C4-2B (cell line): ENCODE measurements around the gene TSSC4.

Experiments used
- H3K27ac ChIP-seq: fragments of 450-650 bp; 2 replicates; pipeline ENCODE4 v1.5.1; 2017
- CTCF ChIP-seq: fragments of 450-650 bp; conservative IDR thresholded peaks from 2 replicates; pipeline ENCODE4 v1.5.1; 2017; ENCODE audit warnings: mild to moderate bottlenecking
- ZFX ChIP-seq: fragments of 450-650 bp; IDR thresholded peaks from 2 replicates; pipeline ENCODE4 v1.6.1; 2017

Gene TSSC4

GRCh38 chr11:2408671-2409070, 8.1 kb downstream of the TSSC4 start:
- TF ChIP-seq ZFX (no peak), CTCF (no peak)
- H3K27ac ChIP-seq: no peak overlapping the region

- no peak for TF ChIP-seq CTCF
- TF ChIP-seq ZFX: no peak
- no peak overlapping the region for H3K27ac ChIP-seq
Observed at GRCh38 chr11:2409126-2409525, 8.6 kb downstream of the TSSC4 start.

GRCh38 chr11:2409611-2410468, 9.3 kb downstream of the TSSC4 start:
- TF ChIP-seq ZFX (no peak), CTCF (no peak)
- H3K27ac ChIP-seq: no peak overlapping the region

GRCh38 chr11:2410616-2411015, 10.1 kb downstream of the TSSC4 start:
- TF ChIP-seq ZFX: no peak
- no peak for TF ChIP-seq CTCF
- H3K27ac ChIP-seq: no peak overlapping the region

- no peak overlapping the region for H3K27ac ChIP-seq
- no peak for TF ChIP-seq CTCF
- TF ChIP-seq ZFX: no peak
Observed at GRCh38 chr11:2411446-2412305, 11.1 kb downstream of the TSSC4 start.

- H3K27ac ChIP-seq: no peak overlapping the region
- TF ChIP-seq ZFX: no peak
- no peak for TF ChIP-seq CTCF
Observed at GRCh38 chr11:2412323-2412722, 11.8 kb downstream of the TSSC4 start.
